ENCODE data around the gene CFD. TPM values are rescaled to one million over a fixed set of nuclear protein-coding genes. Genes with fewer than 3 reads are reported as not detected.

The CFD gene
- total RNA-seq, 2 experiments from 2014 or later = 0.35 TPM; not detected in 1

GRCh38 chr19:871446-872265 is 12.2 kb downstream of the CFD start:
- DNase-seq (ENCODE audit: low spot score) = no peak
- Histone ChIP-seq H3K9me2 (ENCODE audit: insufficient read depth, low read length) (no peaks in the 10 kb centered on the region), H3K4me2 (ENCODE audit: low read length) (peak overlapping the region; percentile 56), H3K4me3 (ENCODE audit: low read depth, low read length, poor library complexity, severe bottlenecking) (peak overlapping the region; percentile 47), H3K79me2 (ENCODE audit: insufficient read depth, low read depth, low read length) (no peaks in the 10 kb centered on the region), H2AFZ (ENCODE audit: low read length) (no peak overlapping the region), H4K20me1 (ENCODE audit: insufficient read depth, low read length) (no peaks in the 10 kb centered on the region), H3K4me1 (ENCODE audit: insufficient read depth, low read length, poor library complexity, severe bottlenecking) (peaks cover 9% of the 10 kb centered on the region), H3K9me3 (ENCODE audit: low read length) (no peaks in the 10 kb centered on the region), H3K36me3 (ENCODE audit: insufficient read depth, low read length) (peaks cover 31% of the 10 kb centered on the region; the same call in 1 of the 2 replicates), H3K27ac (ENCODE audit: low read depth, low read length, poor library complexity, severe bottlenecking) (peak overlapping the region; percentile 63)
- intact Hi-C loops (cut with micrococcal nuclease; ENCODE audit: unreplicated experiment) = loop anchor here (2.0 kb wide), 1 partner anchor 21 kb away; the partner anchor contains the start of genes MED16 and RNU6-9
- CTCF ChIA-PET (ENCODE audit: unreplicated experiment) = no interaction called here
- POLR2A ChIA-PET = no interaction called here
- BruUV-seq (replicated peaks) = no TSS peak
- TF ChIP-seq EZH2phosphoT487 (IDR thresholded peaks at IDR 0.05; ENCODE audit: borderline replicate concordance, low read depth, low read length) (no peak), CTCF (conservative IDR thresholded peaks at IDR 0.05; ENCODE audit: low read length) (no peak)

GRCh38 chr19:872266-872951 is 12.9 kb downstream of the CFD start:
- no peaks in the 10 kb centered on the region for H3K79me2 ChIP-seq (ENCODE audit: insufficient read depth, low read depth, low read length)
- H3K4me3 ChIP-seq (ENCODE audit: low read depth, low read length, poor library complexity, severe bottlenecking) = peak overlapping the region; percentile 47
- H3K4me1 ChIP-seq (ENCODE audit: insufficient read depth, low read length, poor library complexity, severe bottlenecking) = peaks cover 9% of the 10 kb centered on the region
- DNase-seq (ENCODE audit: low spot score) = peak; percentile 93
- peaks cover 31% of the 10 kb centered on the region; the same call in 1 of the 2 replicates for H3K36me3 ChIP-seq (ENCODE audit: insufficient read depth, low read length)
- no peaks in the 10 kb centered on the region for H4K20me1 ChIP-seq (ENCODE audit: insufficient read depth, low read length)
- POLR2A ChIA-PET = interaction anchor here (0.6 kb wide), 1 partner anchor 18 kb away, joined by 3 read pairs; no protein-coding TSS in a partner anchor
- H3K9me3 ChIP-seq (ENCODE audit: low read length) = no peaks in the 10 kb centered on the region
- no peaks in the 10 kb centered on the region for H3K9me2 ChIP-seq (ENCODE audit: insufficient read depth, low read length)
- TF ChIP-seq EZH2phosphoT487 (IDR thresholded peaks at IDR 0.05; ENCODE audit: borderline replicate concordance, low read depth, low read length) (no peak), CTCF (conservative IDR thresholded peaks at IDR 0.05; ENCODE audit: low read length) (no peak)
- H3K27ac ChIP-seq (ENCODE audit: low read depth, low read length, poor library complexity, severe bottlenecking) = peak overlapping the region; percentile 63
- H3K4me2 ChIP-seq (ENCODE audit: low read length) = peak overlapping the region; percentile 56
- intact Hi-C loops (cut with micrococcal nuclease; ENCODE audit: unreplicated experiment) = loop anchor here (2.0 kb wide), 1 partner anchor 20 kb away; the partner anchor contains the start of genes MED16 and RNU6-9
- CTCF ChIA-PET (ENCODE audit: unreplicated experiment) = no interaction called here
- no peak overlapping the region for H2AFZ ChIP-seq (ENCODE audit: low read length)
- BruUV-seq (replicated peaks) = no TSS peak
